Smooth muscle cell of bladder (primary cell): ENCODE measurements around the gene GOLGA8O. TPM values are rescaled to one million over a fixed set of nuclear protein-coding genes. Genes with fewer than 3 reads are reported as not detected.

ENCODE experiments used
- total RNA-seq: library from RNA; depleted of rRNA; stranded (reverse); fragments of >200 nt; gene quantifications from 2 replicates; pipeline ENCODE4 v1.2.3, GENCODE V29; 2014

The GOLGA8O gene, protein sequence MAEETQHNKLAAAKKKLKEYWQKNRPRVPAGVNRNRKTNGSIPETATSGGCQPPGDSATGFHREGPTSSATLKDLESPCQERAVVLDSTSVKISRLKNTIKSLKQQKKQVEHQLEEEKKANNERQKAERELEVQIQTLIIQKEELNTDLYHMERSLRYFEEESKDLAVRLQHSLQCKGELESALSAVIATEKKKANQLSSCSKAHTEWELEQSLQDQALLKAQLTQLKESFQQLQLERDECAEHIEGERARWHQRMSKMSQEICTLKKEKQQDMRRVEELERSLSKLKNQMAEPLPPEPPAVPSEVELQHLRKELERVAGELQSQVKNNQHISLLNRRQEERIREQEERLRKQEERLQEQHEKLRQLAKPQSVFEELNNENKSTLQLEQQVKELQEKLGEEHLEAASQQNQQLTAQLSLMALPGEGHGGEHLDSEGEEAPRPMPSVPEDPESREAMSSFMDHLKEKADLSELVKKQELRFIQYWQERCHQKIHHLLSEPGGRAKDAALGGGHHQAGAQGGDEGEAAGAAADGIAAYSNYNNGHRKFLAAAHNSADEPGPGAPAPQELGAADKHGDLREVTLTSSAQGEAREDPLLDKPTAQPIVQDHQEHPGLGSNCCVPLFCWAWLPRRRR
- 0.37 and 0.85 TPM in 2 replicates for total RNA-seq

DNA sequence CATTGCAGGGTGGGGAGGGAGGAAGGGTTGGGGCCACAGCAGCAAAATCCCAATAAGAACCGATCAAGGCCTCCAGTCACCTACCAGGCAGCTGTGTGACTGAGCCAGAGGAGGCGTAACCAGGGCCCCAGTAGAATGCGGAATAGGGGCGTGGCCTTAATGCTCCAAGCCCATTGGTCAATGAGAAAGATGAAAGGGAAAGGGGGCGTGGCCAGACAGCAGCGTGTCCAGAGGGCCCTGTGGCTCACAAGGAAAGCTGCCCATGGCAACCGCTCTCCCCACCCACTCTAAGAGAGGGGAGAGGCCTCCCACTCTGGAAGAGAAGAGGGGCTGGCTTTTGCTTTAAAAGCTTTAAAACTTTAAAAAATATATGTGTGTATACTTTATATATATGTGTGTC is at the start of gene GOLGA8O:
Gene GOLGA8O, minus strand, starts transcription at position 101 of the 400 bp plus-strand sequence. Its CDS starts 98 bp downstream, at position 3.

DNA sequence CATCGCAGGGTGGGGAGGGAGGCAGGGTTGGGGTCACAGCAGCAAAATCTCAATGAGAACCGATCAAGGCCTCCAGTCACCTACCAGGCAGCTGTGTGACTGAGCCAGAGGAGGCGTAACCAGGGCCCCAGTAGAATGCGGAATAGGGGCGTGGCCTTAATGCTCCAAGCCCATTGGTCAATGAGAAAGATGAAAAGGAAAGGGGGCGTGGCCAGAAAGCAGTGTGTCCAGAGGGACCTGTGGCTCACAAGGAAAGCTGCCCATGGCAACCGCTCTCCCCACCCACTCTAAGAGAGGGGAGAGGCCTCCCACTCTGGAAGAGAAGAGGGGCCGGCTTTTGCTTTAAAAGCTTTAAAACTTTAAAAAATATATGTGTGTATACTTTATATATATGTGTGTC is 52.2 kb downstream of the GOLGA8O start, which contains the start of gene GOLGA8K:
Gene GOLGA8K, minus strand, starts transcription at position 101 of the 400 bp plus-strand sequence. Its CDS starts 98 bp downstream, at position 3.

Other genes with a start within 250 kb of the GOLGA8O start
- gene GOLGA8K, start 52.3 kb downstream of the GOLGA8O start, total RNA-seq, result 0.09 TPM in 1 of 2 replicates, not detected in the other
- gene GOLGA8N, start 137.8 kb upstream of the GOLGA8O start, total RNA-seq, result 3.1 and 4.4 TPM in 2 replicates
- gene ARHGAP11A, start 159.9 kb upstream of the GOLGA8O start, total RNA-seq, result 4.8 and 6.0 TPM in 2 replicates
- 9.1 and 13.7 TPM in 2 replicates for gene SCG5, start 186.1 kb upstream of the GOLGA8O start, total RNA-seq